WI38 (cell line): ENCODE data around the gene RAB11FIP5.
"Not testable (repeated sequence)": the region's sequence is repeated elsewhere in the genome, so short reads cannot be mapped to it uniquely, and the experiment has no call there.

Source experiments
- H3K4me3 ChIP-seq: 2 replicates; pipeline ENCODE4 v1.5.1; 2011; ENCODE audit warnings: low read depth, mild to moderate bottlenecking, control low read depth, low read length
- TF ChIP-seq, protein P1 (sequence below): IDR thresholded peaks from 2 replicates; pipeline ENCODE4 v1.5.1; 2012; ENCODE audit warnings: low read depth, mild to moderate bottlenecking, control low read depth, low read length

Gene RAB11FIP5

DNA sequence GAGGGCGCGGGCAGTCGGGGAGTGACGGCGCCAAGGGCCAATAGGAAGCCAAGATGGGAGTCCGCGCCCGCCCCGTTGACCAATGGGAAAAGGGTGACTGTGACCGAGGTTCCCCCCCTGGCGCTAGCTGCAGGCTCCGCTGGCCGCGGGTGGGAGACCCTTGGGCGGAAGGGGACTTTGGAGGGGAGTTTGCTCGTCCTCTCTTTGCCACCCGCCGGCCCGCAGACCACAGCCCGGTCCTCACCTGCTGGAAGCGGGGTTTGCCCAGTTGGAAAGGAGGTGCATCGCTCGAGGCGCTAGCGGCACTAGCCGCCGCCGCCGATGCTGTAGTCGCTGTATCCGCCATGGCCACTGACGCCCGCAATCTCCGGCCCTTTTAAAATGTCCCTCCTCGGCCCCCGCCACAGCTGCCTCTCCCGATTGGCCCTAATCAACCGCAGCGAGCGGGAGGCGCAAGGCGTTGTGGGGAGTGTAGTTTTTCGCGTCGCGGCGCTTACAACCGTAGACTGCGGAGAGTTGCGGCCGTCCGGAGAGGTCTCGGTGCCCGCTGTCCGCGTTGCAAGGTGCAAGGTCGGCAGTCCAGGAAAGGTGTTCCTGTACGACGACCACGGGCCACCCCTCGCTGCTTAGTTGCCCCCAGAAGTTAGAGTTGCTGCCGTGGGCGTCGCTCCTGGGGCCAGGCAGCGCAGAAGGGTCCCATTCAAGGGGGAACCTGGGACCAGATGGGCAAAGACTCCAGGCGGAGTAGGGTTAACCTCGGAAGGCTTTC lies 41.2 kb downstream of the RAB11FIP5 start, which contains the start of gene SFXN5:
TSS of gene SFXN5 (minus strand) at position 353 of the 769 bp plus-strand sequence. CDS start at position 346, 7 bp downstream.
- TF ChIP-seq, protein P1, sequence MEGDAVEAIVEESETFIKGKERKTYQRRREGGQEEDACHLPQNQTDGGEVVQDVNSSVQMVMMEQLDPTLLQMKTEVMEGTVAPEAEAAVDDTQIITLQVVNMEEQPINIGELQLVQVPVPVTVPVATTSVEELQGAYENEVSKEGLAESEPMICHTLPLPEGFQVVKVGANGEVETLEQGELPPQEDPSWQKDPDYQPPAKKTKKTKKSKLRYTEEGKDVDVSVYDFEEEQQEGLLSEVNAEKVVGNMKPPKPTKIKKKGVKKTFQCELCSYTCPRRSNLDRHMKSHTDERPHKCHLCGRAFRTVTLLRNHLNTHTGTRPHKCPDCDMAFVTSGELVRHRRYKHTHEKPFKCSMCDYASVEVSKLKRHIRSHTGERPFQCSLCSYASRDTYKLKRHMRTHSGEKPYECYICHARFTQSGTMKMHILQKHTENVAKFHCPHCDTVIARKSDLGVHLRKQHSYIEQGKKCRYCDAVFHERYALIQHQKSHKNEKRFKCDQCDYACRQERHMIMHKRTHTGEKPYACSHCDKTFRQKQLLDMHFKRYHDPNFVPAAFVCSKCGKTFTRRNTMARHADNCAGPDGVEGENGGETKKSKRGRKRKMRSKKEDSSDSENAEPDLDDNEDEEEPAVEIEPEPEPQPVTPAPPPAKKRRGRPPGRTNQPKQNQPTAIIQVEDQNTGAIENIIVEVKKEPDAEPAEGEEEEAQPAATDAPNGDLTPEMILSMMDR: 0 out of 2 replicates have a peak, but pooled peaks have one; percentile 7
- H3K4me3 ChIP-seq: peak within 1 kb of the TSS; percentile 79

DNA sequence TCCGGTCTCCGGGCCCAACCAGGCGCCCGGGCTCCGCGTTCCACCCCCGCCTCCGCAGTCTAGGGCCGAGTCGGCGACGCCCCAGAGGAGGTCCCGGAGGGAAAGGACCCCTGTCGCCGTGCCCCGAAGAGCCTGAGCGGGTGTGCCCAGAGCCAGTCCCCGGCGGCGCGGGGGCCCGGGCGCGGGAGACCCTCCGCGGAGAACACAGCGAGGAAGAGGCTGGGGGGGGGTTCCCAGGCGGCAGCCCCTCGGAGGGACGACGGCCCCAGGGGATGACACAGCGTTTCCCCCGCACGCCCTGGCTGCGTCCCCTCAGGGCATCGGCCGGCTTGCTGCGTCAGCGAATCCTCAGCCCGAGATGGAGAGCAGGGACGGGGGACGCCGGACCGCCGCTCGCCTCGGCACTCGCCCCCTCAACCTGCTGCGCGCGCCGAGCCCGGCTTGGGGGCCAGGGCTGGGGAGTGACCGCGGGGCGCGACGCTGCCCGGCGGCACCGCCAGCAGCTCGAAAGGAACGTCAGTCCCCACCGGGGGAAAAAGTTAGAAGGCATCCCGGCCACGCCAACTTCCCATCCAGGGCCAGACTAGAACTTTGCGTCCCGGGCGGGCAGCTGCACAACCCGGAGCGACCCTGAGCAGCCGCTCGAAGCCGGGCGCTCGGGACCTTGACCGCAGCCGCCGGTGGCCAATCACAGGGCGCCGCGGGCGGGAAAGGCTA lies 41.9 kb downstream of the RAB11FIP5 start:
- TF ChIP-seq, protein P1: no peak
- peak overlapping the region; percentile 79 for H3K4me3 ChIP-seq

DNA sequence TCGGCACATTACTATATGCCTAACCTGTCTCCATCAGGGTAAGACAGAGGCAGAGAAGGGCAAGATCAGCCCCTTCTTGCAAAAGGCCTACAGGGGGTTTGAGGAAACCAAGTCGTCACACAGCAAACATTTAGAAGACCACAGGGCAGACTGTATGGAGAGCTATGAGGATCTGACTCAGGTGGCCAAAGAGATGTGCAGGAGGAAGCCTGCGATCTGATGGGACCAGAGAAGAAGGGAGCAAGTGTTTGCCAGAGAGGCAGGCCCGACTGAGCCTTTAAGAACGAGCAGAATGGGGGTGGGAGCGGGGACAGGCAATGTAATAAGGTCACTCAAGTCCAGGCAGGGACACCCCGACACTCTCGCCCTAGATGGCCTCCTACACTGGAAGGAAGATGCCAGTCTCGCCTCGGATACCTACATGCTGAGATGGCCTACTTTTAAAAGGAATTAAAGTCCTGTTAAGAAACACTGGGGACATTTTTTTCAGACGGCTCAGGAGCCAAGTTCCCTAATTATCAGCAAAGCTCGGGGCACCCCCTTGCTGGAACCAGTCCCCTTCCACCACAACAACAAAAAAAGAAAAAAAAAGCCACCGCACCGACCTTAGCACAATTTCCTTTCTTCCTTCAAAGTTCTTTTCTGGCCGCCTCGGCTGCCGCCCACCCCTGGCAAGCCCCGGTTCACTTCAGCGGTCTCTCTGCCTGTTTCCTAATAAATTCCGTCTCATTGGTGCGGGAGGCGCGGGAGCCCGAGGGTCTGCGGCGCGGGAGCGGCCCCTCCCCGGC lies 42.7 kb downstream of the RAB11FIP5 start:
- TF ChIP-seq, protein P1: no peak
- H3K4me3 ChIP-seq: peak overlapping the region; percentile 79

DNA sequence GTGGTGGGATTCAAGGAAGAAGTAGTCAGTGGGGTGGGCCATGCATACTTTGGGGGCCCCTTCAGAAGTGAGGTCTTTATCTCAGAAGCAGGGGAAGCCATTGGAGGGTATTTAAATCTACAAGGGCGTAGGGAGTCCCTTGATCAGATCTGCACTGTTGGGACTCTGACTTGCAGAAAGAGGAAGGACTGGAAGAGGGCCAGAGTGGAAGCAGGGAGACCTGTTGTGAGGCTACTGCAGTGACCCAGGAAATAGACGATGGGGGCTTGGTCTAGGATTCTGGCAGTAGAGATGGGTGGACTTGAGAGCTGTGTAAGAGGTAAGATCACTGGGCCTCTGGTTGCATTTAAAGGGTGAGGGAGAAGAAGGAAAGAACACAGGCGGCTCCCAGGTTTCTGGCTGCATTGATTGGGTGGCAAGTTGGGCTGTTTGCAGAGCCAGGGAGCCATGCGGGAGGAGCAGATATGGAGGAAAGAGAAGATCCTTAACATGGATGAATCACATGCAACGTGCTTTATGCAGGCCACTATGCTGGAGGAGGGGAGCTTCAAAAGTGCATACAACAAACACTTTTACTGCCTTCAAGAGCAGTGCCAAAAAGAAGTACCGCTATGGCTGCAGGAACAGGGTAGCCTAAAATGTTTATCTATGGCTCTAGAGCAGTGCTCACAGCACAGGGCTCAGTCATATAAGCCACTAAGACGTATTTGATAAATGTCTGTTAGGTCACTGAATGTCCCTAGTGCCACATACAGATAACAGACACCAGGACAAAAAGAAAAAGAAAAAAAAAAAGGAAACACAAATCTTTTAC lies 43.5 kb downstream of the RAB11FIP5 start:
- TF ChIP-seq, protein P1: no peak
- H3K4me3 ChIP-seq: peak overlapping the region; percentile 79

DNA sequence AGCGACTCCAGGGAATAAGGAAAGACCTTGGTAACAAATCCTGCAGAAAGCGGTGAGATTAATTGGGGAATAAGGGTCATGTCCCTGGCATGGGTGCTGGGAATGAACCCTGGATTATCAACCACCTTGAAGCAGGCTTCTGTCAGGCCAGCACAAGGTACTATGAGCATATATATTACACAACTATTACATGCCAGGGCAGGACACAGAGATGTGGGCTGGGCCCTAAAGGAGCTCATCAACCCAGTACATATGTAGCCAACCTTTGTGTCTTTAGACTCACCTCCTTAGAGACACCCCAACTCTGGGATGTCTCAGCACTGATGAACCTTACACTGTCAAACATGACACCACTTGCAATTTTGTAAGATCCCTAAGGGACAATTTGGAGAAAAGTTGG lies 44.6 kb downstream of the RAB11FIP5 start:
- H3K4me3 ChIP-seq: no peak overlapping the region
- TF ChIP-seq, protein P1: no peak

DNA sequence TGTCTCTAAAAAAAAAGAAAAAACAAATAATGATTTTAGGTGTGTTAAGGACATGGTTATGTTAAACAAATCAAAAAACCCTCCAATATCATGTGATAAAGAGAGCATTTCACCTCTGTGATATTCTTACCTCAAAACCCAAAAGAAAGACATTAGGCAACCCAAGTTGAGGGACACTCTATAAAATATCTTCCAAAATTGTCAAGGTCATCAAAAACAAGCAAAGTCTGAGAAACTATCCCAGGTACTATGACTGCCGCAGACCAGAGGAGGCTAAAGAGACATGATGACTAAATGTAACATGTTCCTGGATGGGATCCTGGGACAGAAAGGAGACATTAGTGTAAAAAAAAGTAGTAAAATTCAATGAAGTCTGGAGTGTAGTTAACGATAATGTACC lies 45.7 kb downstream of the RAB11FIP5 start:
- no peak overlapping the region for H3K4me3 ChIP-seq

DNA sequence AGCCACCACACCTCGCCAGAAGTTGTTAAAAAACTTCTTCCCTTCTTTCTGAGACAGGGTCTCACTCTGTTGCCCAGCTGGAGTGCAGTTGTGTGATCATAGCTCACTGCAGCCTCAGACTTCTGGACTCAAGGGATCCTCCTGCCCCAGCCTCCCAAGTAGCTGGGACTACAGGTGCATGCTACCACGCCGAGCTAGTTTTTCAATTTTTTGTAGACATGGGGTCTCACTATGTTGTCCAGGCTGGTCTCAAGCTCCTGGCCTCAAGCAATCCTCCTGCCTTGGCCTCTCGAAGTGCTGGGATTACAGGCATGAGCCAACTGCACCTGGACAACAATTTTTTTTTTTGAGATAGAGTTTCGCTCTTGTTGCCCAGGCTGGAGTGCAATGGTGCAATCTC lies 47.7 kb downstream of the RAB11FIP5 start:
- H3K4me3 ChIP-seq: not testable (repeated sequence)

More for the DNA sequence above, 45.7 kb downstream of the RAB11FIP5 start:
- TF ChIP-seq, protein P1: no peak
